Dedifferentiated amniotic fluid mesenchymal stem cell (primary cell): ENCODE results near the gene PLAAT5.
"Not testable (repeated sequence)": the region's sequence is repeated elsewhere in the genome, so short reads cannot be mapped to it uniquely, and the experiment has no call there.

Experiments used
- DNase-seq: peaks from one replicate; pipeline ENCODE4 v3.0.0-alpha.2; 2016; ENCODE audit errors: extremely low spot score

Gene PLAAT5

DNA sequence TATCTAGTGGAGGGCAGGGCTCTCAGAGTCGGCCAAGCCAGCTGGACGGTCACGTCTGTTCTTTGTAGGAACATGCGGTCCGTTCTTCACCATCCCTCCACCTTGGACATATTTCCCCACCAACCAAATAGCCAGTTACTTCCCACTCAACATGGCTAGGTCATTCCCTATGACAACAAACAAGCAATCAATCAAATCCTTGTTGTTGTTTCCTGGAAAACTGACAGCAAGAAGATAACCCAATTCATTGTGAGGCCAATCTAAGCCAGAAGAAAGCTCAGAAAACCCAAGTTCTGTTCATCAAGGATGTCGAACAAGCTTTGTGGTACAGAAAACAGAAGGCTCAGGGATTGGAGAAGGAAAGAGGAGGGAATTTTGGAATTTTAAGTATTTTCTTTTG is 10.9 kb downstream of the PLAAT5 start:
- DNase-seq: no peak

DNA sequence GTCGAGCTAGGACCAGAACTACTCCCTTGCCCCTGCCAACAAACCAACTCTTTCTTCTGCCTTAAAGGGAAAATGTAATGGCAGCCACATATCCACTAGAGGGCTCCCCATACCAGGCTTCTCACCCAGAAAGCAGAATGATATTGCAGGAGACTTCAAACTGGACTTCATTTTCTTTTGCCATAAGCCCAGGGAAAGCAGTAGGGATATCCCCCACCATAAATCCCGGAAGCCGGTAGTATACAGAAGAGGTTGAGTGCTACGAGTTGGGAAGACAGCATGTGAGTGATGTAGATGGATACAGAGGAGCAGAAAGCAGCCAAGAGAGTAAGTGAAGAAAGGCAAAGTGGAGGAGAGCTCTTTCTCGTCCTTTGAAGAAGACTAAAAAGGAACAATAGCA is 12.1 kb downstream of the PLAAT5 start:
- peak; percentile 75 for DNase-seq

DNA sequence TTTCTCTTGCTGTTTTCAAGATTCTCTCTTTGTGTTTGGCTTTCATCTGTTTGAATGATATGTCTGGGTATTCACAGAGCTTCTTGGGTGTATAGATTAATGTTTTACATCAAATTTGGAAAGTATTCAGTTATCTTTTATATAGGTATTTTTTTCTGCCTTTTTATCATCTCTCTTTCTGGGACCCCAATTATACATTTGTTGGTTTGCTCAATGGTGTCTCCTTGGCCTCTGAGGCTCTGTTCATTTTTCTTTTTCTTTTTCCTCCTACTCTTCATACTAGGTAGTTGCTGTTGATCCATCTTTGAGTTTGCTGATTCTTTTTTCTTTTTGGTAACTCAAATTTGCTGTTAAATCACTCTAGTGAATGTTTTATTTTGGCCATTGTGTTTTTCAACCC is 14.3 kb downstream of the PLAAT5 start:
- no peak for DNase-seq

DNA sequence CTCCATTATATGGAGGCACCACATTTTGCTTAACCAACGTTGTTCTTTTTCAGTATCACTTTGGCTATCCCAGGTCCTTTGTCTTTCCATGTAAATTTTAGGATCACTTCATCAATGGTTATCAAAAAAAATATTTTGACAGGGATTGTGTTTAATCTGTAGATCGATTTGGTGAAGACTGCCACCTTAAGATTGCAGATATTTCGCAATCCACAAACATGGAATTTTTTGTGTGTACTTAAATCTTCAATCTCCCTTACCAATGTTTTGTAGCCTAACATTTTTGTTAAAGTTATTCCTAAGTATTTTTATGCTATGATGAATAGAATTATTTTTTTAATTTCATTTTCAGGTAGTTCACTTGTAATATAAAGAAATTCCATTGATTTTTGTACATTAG is 18.6 kb downstream of the PLAAT5 start:
- no peak for DNase-seq

DNA sequence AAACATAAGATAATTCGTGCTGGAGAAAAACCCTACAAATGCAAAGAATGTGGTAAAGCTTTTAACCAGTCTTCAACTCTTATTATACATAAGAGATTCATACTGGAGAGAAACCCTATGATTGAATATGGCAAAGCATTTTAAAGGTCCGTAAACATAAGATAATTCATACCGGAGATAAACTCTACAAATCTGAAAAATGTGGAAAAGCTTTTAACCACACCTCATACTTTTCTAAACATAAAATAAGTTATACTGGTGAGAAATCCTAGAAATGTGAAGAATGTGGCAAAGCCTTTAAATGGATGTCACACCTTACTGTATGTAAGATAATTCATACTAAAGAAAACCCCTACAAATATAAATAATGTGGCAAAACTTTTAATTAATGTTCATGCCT is 20.7 kb downstream of the PLAAT5 start:
- no peak for DNase-seq

DNA sequence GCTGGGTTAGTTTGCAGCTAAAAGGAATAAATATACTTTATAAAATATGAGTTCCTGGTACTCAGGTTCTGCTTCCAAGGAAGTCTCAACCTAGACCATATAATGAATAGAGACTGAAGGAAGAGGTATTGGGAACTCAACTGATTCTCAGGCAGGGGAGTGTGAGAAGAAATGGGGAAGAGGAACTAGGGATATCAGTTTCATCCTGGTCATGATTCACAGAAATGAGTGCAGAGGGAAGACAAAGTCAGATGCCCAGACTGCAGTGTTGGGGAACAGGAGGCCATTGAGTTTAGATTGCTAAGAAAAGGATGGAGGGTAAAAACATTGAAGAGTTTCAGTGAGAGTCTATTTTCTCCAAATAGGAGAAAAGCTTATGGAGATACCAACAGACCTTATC is 28.8 kb downstream of the PLAAT5 start:
- no peak for DNase-seq

DNA sequence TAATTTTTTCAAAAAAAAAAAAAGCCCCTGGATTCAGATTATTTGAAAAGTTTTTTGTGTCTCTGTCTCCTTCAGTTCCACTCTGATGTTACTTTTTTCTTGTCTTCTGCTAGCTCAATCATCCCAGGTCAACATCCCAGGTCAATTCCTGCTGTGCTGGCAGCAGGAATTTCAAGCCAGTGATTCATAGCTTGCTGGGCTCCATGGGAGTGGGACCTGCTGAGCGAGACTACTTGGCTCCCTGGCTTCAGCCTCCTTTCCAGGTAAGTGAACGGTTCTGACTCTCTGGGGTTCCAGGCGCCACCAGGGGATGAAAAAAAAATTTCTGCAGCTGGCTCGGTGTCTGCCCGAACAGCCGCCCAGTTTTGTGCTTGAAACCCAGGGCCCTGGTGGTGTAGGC is 31.4 kb downstream of the PLAAT5 start:
- no peak for DNase-seq

DNA sequence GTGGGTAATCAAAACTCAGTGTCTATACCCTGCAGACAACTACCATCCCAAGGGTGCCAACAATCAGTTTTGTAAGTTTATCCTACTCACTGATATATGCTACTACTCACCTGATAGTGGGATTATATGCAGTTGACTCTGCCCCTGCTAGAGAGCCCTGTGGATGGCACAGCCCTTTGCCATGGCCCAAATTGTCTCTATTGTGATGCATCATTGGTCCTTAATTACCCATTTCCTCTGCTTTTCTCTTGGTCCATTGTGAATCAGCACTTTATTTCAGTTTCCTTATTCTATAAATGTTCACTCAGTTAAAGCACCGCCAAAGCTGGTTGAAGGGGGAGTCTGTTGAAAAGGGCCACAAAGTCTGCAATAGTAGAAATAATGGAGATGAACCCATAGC is 42.3 kb downstream of the PLAAT5 start:
- no peak for DNase-seq

DNA sequence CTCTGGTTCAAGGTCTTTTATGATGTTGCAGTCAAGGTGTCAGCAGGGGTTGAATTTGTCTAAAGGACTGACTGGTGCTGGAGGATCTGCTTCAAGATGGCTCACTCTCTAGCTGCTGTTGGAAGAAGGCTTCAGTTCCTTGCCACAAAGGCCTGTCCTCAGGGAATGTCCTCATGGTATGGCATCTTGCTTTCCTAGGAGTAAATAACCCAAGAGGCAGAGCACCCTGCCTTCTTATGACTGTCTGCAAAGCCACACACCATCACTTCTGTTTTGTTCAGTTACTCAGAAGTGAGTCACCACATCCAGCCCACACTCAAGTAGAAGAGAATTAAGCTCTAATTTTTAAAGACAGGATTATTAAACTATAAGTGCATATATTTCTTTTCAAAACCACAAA is 45.2 kb downstream of the PLAAT5 start:
- no peak for DNase-seq

DNA sequence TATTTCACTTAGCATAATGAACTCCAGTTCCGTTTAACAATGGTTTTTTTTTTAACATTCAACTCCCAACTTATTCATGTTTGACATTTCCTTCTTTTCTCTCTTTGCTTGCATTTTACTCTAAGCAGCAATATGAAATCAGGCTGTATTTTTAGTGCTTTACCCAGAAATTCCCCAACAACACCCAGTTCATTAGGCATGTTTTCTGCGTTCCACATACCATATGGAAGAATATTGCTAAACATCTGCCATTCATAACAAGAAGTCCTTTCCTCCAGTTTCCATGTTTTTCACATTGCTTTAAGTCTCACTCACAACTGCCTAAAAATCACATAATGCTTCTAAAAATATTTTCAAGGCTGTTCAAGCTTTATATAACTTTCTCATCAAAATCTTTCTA is 45.8 kb downstream of the PLAAT5 start:
- no peak for DNase-seq

DNA sequence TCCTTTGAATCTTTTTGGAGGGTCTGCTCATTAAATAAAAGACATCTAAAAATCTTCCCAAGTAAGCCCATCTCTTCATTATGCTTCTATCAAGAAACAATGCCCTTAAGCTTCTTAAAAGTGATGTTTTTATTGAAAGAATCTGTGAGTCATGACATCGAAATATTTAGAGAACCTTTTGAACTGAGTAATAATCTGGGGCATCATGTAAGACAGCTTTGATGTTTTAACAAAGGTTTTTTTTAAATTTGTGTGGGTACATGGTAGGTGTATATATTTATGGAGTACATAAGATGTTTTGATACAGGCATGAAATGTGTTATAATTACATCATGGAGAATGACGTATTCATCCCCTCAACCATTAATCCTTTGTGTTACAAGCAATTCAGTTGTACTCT is 46.8 kb downstream of the PLAAT5 start:
- DNase-seq: no peak

DNA sequence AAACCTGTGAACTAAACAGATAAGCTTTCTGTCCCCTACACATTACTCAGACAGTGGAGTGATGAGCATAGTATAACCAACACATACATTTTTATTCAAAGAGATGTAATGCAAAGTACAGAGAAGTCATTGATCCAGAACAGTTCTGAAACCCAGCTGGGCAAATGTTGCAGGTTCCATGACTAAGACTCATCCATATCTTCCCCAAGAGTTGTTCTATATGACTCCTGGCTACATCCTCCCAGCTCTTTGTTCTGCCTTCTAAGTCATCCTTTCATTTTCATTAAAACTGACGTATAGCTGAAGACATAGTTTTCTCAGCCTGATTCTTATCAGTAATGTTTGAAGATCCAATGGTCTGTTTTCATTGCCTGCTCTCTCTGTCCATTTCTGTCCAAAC is 47.3 kb downstream of the PLAAT5 start:
- DNase-seq: no peak

DNA sequence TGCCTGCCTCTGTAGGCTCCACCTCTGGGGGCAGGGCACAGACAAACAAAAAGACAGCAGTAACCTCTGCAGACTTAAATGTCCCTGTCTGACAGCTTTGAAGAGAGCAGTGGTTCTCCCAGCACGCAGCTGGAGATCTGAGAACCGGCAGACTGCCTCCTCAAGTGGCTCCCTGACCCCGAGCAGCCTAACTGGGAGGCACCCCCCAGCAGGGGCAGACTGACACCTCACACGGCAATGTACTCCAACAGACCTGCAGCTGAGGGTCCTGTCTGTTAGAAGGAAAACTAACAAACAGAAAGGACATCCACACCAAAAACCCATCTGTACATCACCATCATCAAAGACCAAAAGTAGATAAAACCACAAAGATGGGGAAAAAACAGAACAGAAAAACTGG is 55.1 kb downstream of the PLAAT5 start:
- DNase-seq: not testable (repeated sequence)

DNA sequence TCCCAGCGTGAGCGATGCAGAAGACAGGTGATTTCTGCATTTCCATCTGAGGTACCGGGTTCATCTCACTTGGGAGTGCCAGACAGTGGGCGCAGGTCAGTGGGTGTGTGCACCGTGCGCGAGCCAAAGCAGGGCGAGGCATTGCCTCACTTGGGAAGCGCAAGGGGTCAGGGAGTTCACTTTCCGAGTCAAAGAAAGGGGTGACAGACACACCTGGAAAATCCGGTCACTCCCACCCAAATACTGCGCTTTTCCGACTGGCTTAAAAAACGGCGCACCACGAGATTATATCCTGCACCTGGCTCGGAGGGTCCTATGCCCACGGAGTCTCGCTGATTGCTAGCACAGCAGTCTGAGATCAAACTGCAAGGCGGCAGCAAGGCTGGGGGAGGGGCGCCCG is 55.6 kb downstream of the PLAAT5 start:
- DNase-seq: not testable (repeated sequence)

DNA sequence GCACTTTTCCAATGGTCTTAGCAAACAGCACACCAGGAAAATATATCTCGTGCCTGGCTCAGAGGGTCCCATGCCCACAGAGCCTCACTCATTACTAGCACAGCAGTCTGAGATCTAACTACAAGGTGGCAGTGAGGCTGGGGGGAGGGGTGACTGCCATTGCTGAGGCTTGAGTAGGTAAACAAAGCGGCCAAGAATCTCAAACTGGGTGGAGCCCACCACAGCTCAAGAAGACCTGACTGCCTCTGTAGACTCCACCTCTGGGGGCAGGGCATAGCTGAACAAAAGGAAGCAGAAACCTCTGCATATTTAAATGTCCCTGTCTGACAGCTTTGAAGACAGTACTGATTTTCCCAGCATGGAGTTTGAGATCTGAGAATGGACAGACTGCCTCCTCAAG is 60.2 kb downstream of the PLAAT5 start:
- DNase-seq: not testable (repeated sequence)

DNA sequence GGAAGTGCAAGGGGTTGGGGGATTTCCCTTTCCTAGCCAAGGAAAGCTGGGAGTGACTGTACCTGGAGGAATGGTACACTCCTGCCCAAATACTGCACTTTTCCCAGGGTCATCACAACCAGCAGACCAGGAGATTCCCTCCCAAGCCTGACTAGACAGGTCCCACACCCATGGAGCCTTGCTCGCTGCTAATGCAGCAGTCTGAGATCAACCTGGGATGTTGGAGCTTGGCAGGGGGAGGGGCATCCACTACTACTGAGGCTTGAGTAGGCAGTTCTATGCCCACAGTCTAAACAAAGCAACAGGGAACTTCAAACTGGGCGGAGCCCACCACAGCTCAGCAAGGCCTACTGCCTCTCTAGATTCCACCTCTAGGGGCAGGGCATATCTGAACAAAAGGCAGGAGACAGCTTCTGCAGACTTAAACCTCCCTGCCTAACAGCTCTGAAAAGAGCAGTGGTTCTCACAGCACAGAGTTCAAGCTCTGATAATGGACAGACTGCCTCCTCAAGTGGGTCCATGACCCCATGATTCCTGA is 62.9 kb downstream of the PLAAT5 start:
- DNase-seq: peak; percentile 12

DNA sequence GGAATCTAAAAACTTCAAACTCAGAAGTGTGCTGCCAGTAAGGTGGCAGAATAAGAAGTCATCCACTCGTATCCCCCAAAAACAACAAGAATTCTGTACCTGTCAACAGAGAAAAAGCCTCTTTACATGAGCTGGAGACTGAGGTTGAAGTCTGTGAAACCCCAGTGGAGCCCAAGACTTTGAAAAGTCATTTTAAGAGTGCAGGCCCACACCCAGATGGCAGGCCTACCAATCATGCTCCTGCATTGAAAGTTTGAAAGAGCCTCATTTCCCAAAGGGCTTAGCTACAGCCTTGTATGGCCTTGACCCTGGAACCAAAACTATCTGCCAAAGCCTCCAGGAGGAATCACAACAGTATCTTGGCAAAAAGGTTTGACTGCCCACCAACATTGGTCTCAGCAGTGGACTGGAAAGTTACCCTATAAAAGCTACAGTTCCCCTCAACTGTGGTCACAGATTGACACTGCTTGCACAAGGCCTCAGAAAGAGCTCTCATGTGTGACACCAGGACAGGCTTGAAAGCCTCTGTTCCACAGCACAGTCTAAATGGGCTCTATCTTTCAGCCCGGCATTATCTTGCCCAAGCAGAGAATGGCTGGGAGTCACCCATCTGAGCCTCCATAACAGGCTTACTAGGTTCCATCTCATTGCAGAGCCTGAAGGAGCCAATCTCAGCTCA is 73.7 kb downstream of the PLAAT5 start:
- peak; percentile 6 for DNase-seq
